OCI-LY1 (cell line): ENCODE data around the gene SYTL4.

Source experiments
- EZH2 ChIP-seq: fragments of 200-600 bp; sonication (generic), shearing (Covaris generic); IDR thresholded peaks from 2 replicates; pipeline ENCODE4 v1.8.0; 2017; ENCODE audit warnings: borderline replicate concordance, mixed run types, mild to moderate bottlenecking, antibody characterized with exemption, low read length, moderate library complexity, mixed read lengths
- TF ChIP-seq, protein P1 (sequence below): fragments of 200-600 bp; sonication (generic), shearing (Covaris generic); IDR thresholded peaks from 2 replicates; pipeline ENCODE4 v1.5.1; 2017; ENCODE audit warnings: mild to moderate bottlenecking, antibody characterized with exemption, low read length, moderate library complexity, mixed read lengths

GRCh38 chrX:100687546-100687945, 44.4 kb downstream of the SYTL4 start:
- TF ChIP-seq, protein P1, sequence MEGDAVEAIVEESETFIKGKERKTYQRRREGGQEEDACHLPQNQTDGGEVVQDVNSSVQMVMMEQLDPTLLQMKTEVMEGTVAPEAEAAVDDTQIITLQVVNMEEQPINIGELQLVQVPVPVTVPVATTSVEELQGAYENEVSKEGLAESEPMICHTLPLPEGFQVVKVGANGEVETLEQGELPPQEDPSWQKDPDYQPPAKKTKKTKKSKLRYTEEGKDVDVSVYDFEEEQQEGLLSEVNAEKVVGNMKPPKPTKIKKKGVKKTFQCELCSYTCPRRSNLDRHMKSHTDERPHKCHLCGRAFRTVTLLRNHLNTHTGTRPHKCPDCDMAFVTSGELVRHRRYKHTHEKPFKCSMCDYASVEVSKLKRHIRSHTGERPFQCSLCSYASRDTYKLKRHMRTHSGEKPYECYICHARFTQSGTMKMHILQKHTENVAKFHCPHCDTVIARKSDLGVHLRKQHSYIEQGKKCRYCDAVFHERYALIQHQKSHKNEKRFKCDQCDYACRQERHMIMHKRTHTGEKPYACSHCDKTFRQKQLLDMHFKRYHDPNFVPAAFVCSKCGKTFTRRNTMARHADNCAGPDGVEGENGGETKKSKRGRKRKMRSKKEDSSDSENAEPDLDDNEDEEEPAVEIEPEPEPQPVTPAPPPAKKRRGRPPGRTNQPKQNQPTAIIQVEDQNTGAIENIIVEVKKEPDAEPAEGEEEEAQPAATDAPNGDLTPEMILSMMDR = no peak
- no peak for TF ChIP-seq EZH2
